T follicular helper cell (primary cell): ENCODE data around the gene VWA3B.
"Not testable (repeated sequence)": the region's sequence is repeated elsewhere in the genome, so short reads cannot be mapped to it uniquely, and the experiment has no call there.

Source experiments
- DNase-seq: peaks from one replicate; pipeline ENCODE4 v3.0.0-alpha.2; 2020; ENCODE audit warnings: low read depth

VWA3B gene

GRCh38 chr2:98253461-98254070 lies 166.6 kb downstream of the VWA3B start:
- no peak for DNase-seq

- DNase-seq, result no peak
Observed at GRCh38 chr2:98254504-98255059, 167.6 kb downstream of the VWA3B start.

GRCh38 chr2:98258906-98259305 lies 171.9 kb downstream of the VWA3B start:
- no peak for DNase-seq

- no peak for DNase-seq
Observed at GRCh38 chr2:98263362-98263761, 176.4 kb downstream of the VWA3B start.

- DNase-seq, result not testable (repeated sequence)
Observed at GRCh38 chr2:98268225-98268624, 181.3 kb downstream of the VWA3B start.

- DNase-seq, result no peak
Observed at GRCh38 chr2:98269274-98269673, 182.3 kb downstream of the VWA3B start.

GRCh38 chr2:98269830-98270229 lies 182.9 kb downstream of the VWA3B start:
- DNase-seq, result no peak

GRCh38 chr2:98277162-98277859 lies 190.3 kb downstream of the VWA3B start:
- DNase-seq, result no peak

- no peak for DNase-seq
Observed at GRCh38 chr2:98278074-98278473, 191.1 kb downstream of the VWA3B start.

GRCh38 chr2:98280376-98281102 lies 193.6 kb downstream of the VWA3B start:
- no peak for DNase-seq

GRCh38 chr2:98281607-98282006 lies 194.6 kb downstream of the VWA3B start:
- no peak for DNase-seq

GRCh38 chr2:98282109-98282508 lies 195.1 kb downstream of the VWA3B start:
- DNase-seq, result no peak

GRCh38 chr2:98293030-98293429 lies 206.1 kb downstream of the VWA3B start:
- no peak for DNase-seq

- no peak for DNase-seq
Observed at GRCh38 chr2:98293931-98294687, 207.1 kb downstream of the VWA3B start.

GRCh38 chr2:98294711-98295110 lies 207.7 kb downstream of the VWA3B start:
- no peak for DNase-seq

- DNase-seq, result no peak
Observed at GRCh38 chr2:98295275-98295674, 208.3 kb downstream of the VWA3B start.

- DNase-seq, result no peak
Observed at GRCh38 chr2:98295721-98296414, 208.9 kb downstream of the VWA3B start.

- no peak for DNase-seq
Observed at GRCh38 chr2:98296440-98296839, 209.5 kb downstream of the VWA3B start.

- no peak for DNase-seq
Observed at GRCh38 chr2:98297817-98298682, 211.1 kb downstream of the VWA3B start.

- DNase-seq, result no peak
Observed at GRCh38 chr2:98298683-98299164, 211.8 kb downstream of the VWA3B start.
